ENCODE results near the gene STN1.

The STN1 gene

GRCh38 chr10:103928784-103929183, 10.8 kb upstream of the STN1 start:
- no peak for DNase-seq (ENCODE audit: low spot score)

- no peak for DNase-seq (ENCODE audit: low spot score)
These were observed 8.8 kb upstream of the STN1 start for GRCh38 chr10:103926722-103927319.

- DNase-seq (ENCODE audit: low spot score): no peak
These were observed 7.6 kb upstream of the STN1 start for GRCh38 chr10:103925591-103925990.

- no peak for DNase-seq (ENCODE audit: low spot score)
These were observed 5.5 kb upstream of the STN1 start for GRCh38 chr10:103923502-103923901.

GRCh38 chr10:103922659-103923058, 4.7 kb upstream of the STN1 start:
- DNase-seq (ENCODE audit: low spot score): no peak

GRCh38 chr10:103921750-103922195, 3.8 kb upstream of the STN1 start:
- DNase-seq (ENCODE audit: low spot score): peak; percentile 48

GRCh38 chr10:103921248-103921647, 3.3 kb upstream of the STN1 start:
- DNase-seq (ENCODE audit: low spot score): no peak

- no peak for DNase-seq (ENCODE audit: low spot score)
These were observed 1.7 kb upstream of the STN1 start for GRCh38 chr10:103919648-103920025.

GRCh38 chr10:103917302-103918052, 507 bp downstream of the STN1 start:
- DNase-seq (ENCODE audit: low spot score): peak; percentile 17

- no peak for DNase-seq (ENCODE audit: low spot score)
These were observed 1.1 kb downstream of the STN1 start for GRCh38 chr10:103916876-103917275.

- no peak for DNase-seq (ENCODE audit: low spot score)
These were observed 1.7 kb downstream of the STN1 start for GRCh38 chr10:103916254-103916653.

GRCh38 chr10:103915796-103916195, 2.2 kb downstream of the STN1 start:
- DNase-seq (ENCODE audit: low spot score): no peak

- DNase-seq (ENCODE audit: low spot score): no peak
These were observed 5.2 kb downstream of the STN1 start for GRCh38 chr10:103912759-103913158.

- DNase-seq (ENCODE audit: low spot score): no peak
These were observed 6.9 kb downstream of the STN1 start for GRCh38 chr10:103911021-103911459.

- DNase-seq (ENCODE audit: low spot score): no peak
These were observed 7.5 kb downstream of the STN1 start for GRCh38 chr10:103910442-103911012.

- no peak for DNase-seq (ENCODE audit: low spot score)
These were observed 12.5 kb downstream of the STN1 start for GRCh38 chr10:103905441-103905840.

- DNase-seq (ENCODE audit: low spot score): no peak
These were observed 16.7 kb downstream of the STN1 start for GRCh38 chr10:103901299-103901698.

- DNase-seq (ENCODE audit: low spot score): no peak
These were observed 18.7 kb downstream of the STN1 start for GRCh38 chr10:103899312-103899711.

GRCh38 chr10:103897241-103897774, 20.7 kb downstream of the STN1 start:
- DNase-seq (ENCODE audit: low spot score): no peak

GRCh38 chr10:103896225-103896624, 21.8 kb downstream of the STN1 start:
- DNase-seq (ENCODE audit: low spot score): no peak

- no peak for DNase-seq (ENCODE audit: low spot score)
These were observed 22.4 kb downstream of the STN1 start for GRCh38 chr10:103895411-103896186.

GRCh38 chr10:103894441-103894864, 23.5 kb downstream of the STN1 start:
- DNase-seq (ENCODE audit: low spot score): no peak
